EL (cell line): ENCODE measurements around the gene FRMD8.

ENCODE experiments used
- DNase-seq: peaks from one replicate; pipeline ENCODE4 v3.0.0-alpha.2; 2016

FRMD8 gene

GRCh38 chr11:65426839-65427690, 40.6 kb downstream of the FRMD8 start:
- DNase-seq: peak; percentile 79

DNA sequence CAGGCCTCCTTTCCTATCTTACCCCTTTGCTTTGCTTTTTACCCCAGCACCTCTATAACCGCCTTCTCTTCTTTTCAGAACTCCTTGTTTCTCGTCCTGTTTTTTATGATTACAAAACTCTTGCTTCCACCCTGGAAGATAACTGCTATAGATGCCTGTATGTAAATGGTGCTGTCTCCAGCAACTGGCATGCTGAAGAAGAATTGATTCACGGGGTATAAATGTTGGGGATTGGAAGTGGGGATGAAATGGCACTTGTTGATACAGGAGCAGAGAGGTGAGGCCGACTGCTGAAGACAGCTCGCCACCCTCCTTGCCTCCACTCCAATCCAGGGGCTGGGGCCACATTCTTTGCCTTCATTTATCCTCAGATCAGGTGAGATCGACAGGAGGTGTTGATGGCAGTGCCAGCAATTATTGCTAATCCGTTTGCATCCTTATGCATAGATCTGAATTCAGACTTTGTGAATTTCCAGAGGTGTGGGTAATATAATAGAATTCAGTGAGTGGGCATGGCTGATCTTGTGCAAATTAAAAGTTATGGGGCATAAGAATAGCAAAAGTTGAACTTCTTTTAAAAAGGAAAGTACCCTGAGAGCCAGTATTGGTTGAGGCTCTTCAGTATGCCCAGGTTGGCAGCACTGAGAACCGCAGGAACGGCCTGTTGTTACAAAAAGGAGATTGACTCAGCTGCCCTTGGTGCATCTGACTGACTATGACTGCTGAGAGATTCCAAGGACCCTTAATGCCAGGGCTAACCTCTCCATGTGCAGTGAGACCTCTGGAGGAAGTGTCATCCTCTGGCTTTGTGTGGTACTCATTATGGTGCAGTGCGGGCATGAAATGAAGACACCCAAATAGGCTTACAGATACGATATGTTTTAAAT, 41.5 kb downstream of the FRMD8 start:
- DNase-seq: peak; percentile 79

DNA sequence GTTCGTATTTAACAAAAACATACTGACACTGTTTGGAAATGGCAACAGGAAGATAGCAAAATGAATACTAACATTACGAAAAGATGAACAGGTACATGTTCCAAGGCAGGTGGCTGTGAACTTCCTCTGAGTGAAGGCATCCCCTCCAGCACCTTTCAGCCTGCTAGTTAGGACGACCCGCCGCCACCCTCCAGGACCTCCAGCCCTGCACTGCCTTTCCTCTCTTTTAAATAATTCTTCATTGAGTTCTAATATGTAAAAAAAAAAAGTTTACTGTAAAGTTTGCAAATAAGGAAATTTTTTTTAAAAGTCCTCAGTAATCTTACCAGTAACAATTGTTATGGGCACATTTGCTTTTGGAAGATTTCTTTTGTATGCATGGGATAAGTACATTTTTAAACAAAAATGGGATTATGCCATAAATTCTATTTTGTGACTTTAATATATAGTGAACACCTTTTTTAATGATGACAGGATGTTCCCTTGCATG, 42.2 kb downstream of the FRMD8 start:
- DNase-seq: no peak

GRCh38 chr11:65429068-65429681, 42.7 kb downstream of the FRMD8 start:
- peak; percentile 69 for DNase-seq

DNA sequence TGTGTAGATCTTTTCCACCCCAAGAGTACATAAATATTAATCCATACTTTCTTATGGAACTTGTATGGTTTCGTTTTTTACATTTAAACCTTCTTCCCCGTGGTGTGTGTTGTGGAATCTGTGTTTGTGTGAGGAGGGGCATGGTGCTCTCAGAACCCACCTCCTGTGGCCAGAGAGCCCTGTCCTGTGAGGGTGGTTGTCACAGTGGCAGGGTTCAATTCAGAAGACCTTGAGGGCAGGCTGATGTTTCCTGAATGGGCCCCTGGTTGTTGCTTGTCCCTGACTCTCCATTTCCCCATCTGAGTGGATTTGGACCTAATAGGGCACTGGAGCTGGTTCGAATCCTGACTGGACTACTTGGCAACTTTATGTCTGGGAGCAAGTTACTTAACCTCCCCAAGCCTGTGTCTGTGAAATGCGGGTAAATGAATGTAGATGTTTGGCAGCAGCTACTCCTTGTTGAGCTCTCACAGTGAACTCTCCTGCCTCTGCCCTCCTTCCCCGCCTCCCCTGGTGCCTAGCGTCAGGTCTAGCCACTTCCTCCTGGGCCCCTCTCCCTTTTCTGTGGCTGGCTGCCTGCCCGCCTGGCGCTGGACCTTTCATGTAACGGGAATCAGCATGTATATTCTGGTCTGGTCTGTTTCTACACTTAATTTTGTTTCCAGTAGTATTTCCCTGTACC, 43.4 kb downstream of the FRMD8 start:
- peak; percentile 66 for DNase-seq

DNA sequence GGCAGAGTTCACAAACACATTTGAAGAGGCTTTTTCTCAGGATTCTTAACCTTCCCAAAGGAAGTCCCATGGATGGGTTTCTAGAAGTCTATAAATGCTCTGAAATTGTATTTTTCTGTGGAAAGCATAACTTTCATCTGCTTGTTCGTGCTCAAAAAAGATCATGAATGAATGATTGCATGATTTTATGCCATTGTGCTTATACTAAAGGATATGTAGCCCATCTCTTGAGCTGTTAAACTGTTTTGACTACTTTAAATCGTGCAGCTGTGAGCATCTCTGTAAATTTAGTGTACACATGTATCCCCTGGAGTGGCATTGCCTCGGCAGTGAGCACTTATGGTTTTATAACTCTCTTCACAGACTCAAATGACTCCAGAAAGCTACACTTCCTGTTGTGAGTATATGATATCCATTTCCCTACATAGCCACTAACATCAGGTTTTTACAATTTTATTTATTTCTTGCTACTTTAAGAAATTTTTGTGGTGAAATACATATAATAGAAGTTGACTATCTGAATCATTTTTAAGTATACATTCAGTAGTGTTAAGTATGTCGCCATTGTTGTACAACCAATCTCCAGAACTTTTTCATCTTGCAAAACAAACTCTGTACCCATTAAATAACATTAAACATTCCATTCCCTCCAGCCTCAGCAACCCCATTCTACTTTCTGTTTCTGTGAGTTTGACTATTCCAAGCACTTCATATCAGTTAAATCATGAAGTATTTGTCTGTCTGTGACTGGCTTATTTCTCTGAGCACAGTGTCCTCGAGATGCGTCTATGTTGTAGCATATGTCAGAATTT, 44.2 kb downstream of the FRMD8 start:
- peak; percentile 47 for DNase-seq

DNA sequence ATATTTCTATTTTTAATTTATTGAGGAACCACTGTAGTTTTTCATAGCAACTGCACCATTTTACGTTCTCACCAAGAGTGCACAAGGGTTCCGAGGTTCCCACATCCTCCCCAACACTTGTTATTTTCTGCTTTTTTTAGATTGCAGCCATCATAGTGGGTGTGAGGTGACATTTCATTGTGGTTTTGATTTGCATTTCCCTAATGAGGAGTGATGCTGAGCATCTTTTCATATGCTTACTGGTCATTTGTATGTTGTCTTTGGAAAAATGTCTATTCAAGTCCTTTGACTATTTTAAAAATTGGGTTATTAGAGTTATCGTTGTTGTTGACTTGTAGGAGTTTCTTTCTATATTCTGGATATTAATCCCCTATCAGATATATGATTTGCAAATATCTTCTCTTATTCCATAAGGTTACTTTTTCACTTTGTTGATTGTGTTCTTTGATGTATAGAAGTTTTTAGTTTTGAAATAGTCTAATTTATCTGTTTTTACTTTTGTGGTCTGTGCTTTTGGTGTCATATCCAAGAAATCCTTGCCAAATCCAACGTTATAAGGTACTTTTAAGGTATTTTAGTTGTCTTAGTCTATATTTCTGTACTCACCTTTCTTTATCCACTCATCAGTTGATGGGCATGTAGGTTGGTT, 45.1 kb downstream of the FRMD8 start:
- peak; percentile 11 for DNase-seq

DNA sequence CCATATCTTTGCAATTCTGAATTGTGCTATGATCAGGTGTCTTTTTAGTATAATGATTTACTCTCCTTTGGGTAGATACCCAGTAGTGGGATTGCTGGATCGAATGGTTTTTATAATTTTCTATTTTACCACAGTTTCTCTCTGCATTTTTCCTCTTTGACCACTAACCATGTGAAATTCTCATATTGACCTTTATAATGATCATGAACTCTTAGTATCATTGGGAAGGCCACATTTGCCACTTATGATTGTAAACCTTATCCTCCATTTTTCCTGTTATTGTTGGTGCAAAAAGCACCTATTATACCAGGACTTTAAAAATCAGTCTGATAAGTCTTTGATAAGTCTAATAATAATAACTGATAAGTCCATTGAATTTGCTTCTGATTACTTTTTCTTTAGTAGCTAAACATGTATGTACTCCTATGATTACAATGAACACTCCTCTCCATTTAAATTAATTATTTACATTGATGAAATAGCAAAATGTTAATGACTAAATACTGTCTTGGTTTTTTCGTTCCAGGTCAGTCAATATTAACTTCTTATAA, 45.7 kb downstream of the FRMD8 start:
- DNase-seq: peak; percentile 3

GRCh38 chr11:65432686-65433582, 46.5 kb downstream of the FRMD8 start:
- peak; percentile 43 for DNase-seq

DNA sequence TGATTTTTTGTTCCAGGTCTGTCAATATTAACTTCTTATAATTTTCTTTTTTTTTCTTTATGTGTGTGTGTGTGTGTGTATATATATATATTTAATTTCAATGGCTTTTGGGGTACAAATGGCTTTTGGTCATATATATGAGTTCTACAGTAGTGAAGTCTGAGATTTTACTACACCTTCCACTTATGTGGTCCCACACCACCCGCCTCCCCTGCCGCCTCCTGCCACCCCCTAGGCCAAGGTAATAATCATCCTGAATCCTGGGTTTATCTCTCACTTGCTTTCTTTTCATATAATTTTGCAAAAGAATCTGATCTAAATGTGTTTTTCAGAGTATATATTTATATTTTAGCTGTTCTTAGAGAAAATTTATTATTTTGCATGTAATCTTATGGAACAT, 47.2 kb downstream of the FRMD8 start:
- no peak for DNase-seq

GRCh38 chr11:65434057-65434666, 47.7 kb downstream of the FRMD8 start:
- peak; percentile 8 for DNase-seq

- peak; percentile 9 for DNase-seq
These were observed 48.4 kb downstream of the FRMD8 start for GRCh38 chr11:65434667-65435410.

GRCh38 chr11:65435411-65435931, 49.0 kb downstream of the FRMD8 start:
- DNase-seq: peak; percentile 10

GRCh38 chr11:65435981-65436411, 49.6 kb downstream of the FRMD8 start:
- DNase-seq: no peak

DNA sequence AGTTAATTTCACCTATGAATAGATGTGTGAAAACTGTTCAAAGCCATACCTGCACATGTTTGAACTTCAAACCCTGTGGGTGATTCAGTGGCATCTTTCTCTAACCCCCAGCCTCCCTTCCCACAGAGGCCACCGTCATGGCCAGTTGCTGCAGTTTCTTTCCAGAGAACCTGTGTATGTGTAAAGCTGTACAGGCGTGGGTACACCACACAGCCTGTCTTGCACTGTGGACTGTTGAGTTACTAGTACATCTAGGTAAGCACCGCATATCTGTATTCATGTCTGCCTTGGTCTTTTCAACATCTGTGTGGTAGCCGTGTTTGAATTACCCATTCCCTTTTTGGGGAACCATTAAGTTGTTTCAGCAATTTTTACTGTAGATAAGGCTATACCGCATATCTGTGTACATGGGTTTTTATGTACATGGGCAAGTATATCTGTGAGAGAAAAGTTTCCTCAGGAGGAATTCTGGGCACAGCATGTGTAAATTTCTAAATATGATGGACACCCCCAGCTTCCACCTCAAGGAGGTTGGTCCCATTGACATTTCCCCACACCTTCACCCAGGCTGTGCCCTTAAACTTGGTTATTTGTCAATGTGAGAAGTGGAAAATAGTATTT, 50.1 kb downstream of the FRMD8 start:
- peak; percentile 21 for DNase-seq

- DNase-seq: peak; percentile 10
These were observed 51.2 kb downstream of the FRMD8 start for GRCh38 chr11:65437436-65438227.
